GM18526 (cell line): ENCODE results near the gene LAMA3.

Source experiments
- POLR2A ChIP-seq: IDR thresholded peaks from 3 replicates; pipeline ENCODE4 v1.6.1; 2011; ENCODE audit not compliant: insufficient read length; ENCODE audit errors: extremely low read depth

Gene LAMA3

DNA sequence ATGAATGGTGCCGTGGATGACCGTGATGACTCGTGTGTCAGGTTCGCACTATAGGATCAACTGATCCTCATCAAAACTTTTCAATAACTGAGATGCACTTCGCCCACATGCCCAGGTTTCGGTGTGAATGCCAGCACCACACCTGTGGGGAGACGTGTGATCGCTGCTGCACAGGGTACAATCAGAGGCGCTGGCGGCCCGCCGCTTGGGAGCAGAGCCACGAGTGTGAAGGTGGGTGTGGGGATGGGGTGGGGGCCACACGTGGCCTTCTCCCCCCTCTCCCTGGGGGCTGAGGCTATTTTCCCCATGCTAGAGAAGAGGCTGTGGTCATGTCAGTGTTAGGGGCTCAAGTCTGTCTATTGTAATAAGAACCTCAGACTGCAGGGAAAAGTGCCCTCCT lies 69.0 kb downstream of the LAMA3 start:
- no peak for TF ChIP-seq POLR2A

DNA sequence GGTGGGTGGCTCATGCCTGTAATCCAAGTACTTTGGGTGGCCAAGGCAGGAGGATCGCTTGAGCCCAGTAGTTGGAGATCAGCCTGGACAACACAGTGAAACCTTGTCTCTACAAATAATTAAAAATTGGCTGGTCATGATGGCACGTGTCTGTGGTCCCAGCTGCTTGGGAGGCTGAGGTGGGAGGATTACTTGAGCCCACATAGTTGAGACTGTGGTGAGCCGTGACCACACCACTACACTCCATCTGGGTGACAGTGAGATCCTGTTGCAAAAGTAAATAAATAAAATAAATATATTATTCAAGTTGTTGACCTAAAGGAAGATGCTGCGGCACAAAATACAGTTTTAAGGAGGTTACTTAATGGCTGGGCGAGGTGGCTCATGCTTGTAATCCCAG lies 72.7 kb downstream of the LAMA3 start:
- TF ChIP-seq POLR2A = no peak

DNA sequence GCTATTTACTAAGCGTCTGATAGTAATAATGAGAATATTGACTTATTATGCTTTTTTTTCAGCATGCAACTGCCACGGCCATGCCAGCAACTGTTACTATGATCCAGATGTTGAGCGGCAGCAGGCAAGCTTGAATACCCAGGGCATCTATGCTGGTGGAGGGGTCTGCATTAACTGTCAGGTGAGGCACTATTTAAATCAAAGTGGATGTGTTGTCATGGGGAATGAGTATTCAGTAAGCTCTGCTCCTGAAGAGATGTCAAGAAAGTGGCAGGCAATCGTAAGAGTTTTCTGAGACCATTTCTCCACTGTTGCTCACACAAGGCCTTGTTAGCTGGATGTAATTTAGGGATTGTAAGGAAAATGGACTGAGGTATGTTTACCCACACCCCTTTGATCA lies 74.1 kb downstream of the LAMA3 start:
- TF ChIP-seq POLR2A = no peak

DNA sequence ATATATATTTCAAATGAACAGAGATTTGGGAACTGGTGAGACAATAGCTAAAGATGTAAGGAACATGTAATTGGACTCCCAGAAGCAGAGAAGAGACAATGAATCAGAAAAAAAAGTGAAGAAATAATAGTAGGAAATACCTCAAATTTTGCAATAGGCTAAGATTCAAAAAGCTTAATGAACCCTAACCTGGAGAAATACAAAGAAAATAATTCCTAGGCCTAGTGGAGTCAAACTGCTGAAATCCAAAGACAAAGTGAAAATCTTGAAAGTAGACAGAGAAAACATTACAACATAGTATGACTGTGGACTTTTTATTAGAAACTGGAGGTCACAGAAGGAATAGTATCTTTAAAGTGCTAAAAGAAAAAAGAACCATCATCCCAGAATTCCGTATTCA lies 76.7 kb downstream of the LAMA3 start:
- TF ChIP-seq POLR2A = no peak

DNA sequence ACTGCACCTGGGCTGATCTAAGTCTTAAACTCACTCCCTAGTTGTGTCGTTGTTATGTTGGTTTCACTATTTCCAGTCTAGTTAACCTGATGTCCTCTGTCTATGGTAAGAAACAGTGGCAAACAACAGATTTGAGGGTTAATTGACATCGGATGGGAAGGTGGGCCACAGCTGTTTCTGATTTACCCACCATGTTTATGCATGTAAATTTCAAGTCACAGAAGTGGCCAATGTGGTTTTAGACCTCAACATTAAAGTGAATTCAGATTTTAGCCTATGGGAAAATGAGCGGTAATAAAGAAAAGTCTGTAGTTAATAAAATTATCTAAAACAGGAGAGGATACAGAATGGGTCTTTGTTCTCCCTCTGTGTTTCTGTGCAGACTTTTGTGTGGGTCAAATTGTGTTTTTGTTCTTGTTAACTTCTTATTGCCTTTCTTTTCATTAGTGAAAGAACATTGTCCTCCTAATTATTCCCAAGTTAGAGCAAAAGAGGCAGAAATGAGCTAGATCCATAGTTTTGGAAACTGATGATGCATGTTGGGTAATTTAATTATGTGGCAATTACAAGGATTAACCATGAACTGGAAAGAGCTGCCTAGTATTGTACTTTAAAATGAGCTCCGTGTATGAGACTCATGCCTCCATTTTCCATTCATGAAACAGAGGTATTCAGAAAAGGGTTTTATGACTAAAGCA lies 83.2 kb downstream of the LAMA3 start:
- no peak for TF ChIP-seq POLR2A

DNA sequence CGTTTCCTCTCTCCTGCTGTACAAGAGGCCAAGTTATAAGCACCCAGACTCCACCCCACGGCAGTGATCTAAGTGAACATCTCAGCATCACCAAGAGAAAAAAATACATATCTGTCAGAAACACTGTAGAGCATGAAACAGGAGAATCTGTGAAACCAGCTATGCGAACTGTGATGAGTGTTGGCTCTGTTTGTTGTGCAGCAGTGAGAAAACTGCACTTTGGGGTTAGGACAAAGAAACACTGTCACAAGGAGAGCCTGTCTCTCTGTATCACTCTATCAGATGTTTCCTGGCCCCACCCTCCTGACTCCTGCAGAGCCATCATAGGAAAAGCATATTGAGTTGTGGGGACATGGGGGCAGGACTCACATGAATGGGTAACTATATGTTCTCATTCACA lies 87.1 kb downstream of the LAMA3 start:
- no peak for TF ChIP-seq POLR2A

DNA sequence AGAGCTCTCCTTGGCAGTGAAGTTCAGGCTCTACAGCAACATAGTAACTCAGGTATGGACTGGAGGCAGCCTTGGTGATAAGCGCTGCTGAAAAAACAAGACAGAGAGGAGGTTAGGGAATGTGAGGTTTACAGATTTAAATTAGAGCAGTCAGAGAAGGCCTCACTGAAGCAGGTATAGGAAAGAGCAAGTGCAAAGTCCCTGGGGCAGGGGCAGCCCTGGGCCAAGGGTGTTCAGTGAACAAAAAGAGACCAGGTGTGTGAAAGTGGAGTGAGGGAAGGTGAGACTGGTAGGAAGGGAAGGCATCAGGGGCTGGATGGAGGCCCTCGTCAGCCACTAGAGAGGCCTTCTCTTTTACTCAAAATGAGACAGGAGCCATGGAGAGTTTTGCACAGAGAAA lies 89.6 kb downstream of the LAMA3 start:
- TF ChIP-seq POLR2A = no peak

DNA sequence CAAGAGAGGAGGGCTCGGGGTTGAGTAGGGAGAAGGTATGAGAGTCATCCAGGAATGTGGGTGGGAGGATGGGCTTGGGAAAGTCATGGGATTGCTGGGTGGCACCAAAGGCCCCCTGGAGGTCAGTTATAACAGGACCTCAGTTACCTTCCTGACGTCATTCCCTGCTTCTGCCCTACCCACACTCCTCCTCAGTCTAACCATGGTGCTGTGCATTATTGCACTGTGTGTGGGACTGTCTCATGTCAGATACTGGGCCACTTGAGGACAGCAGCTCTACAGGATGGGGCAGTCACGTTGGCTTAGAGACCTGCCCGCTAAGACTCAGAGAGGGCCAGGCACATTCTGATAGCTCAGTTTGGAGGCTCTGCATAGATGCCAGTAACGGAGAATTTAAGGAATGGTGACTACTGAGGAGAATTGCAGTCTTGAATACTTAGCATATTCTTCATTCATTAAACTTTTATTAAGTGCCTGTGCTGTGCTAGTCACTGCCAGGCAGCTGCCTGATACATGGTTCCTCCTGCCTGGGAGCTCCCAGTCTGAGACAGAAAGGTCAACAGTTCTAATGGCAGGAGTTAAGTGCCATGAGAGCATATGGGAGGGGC lies 90.5 kb downstream of the LAMA3 start:
- TF ChIP-seq POLR2A = no peak

DNA sequence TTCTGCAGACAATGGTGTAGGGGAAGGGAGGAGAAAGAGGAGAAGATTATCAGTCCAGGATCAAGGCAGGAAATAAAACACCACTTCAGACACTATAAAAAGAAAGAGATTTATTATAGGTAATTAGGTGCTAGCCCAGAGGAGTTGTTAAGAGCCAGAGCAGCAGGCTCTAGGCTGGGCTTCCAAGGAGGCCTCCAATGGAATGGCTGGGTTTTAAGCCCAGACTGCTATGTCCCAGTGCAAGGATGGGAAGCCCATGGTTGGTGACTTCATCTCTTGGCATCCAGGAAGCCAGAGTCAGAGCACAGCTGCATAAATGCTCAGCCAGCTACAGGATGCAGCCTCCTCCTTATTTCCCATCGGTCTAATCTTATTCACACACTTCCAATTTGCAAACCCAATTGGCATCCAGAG lies 95.6 kb downstream of the LAMA3 start:
- no peak for TF ChIP-seq POLR2A

DNA sequence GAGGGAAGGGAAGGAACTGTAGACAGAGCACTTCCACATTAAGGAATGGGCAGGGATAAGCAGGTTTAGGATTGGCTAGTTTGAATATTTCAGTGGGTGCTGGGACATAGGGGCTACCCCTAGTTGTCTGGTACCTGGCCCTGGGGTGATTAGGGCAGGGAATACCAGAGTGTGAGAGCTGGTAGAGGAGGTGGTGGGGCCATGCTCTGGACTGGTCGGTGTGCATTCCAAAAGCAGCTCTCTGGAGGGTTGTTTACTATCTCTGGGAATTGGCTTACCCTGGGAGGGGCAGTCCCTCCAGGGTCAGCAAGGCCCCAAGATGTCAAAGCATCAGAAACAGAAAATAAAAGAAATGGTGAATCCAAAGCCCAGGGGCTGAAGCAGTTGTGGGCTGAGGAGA lies 103.8 kb downstream of the LAMA3 start:
- no peak for TF ChIP-seq POLR2A

DNA sequence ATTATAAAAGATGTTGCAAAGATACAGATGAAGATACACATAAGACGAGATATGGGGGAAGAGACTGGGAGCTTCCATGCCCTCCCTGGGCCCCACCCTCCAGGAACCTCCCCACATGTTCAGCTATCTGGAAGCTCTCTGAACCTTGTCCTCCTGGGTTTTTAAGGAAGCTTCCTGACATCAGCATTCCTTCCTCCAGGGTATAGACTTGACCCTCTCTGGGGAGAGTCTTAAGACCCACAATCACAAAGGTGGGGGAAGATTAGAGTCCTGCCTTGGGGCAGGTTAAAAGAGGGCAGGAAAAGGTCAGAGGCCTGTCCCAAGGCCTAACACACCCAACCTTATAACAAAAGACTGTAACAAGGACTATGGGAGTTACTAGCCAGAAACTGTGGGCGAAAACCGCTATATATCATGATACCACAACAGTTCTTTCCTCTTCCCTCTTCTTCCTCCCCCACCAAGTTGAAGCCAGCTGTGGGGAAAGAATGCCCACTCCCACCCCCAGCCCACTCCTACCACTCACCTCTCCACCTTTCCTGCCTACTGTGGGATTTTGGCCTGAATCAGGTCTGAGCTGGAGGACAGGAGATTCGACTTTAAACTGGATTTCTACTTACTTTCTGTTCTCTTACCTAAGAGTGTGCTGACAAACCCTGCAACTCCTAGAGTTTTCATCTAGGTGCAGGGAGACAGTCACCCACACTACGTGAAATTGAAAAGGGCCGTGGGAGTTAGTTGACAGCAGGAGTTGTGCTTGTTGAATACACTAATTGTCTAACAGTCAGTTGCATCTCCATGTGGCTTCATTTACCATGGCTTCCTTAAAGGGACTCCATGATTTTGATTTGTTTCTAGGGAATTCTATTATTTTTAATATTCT lies 105.0 kb downstream of the LAMA3 start:
- no peak for TF ChIP-seq POLR2A

DNA sequence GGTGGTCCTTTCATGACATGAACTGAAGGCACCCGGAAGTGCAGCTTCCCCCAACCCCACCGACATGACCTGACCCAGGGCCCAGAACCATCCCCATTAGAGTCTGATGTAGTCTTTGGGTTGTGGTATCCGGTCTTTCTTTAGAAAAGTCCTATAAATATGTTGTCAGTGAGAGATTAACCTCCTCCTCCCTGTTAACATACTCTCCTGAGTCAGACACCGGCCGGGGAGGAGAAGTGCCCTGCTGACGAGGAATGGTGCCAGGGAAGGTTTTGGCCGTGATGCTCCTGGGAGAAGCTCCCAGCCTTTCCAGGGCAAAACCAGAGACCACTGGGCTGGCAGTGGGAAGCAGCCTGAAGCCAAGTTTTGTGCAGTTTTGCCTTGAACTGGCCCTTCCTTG lies 109.0 kb downstream of the LAMA3 start:
- no peak for TF ChIP-seq POLR2A

DNA sequence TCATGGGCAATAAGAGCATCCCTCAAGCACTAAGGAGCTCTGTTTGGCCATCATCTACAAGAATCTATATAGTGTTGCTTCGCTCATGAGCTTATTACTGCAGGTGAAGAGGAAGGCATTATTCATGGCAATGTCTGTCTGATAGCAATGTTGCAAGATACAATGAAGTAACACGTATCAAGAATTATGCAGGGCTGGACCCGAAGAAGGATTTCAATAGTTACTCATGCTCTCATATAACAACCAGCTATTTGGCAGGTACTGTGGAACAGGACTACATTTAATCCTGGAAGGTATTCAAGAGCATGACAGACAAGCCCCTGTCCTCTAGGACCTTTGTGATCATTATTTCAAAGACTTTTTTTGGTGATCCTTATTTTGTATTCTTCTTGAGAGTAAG lies 109.6 kb downstream of the LAMA3 start:
- TF ChIP-seq POLR2A = no peak

DNA sequence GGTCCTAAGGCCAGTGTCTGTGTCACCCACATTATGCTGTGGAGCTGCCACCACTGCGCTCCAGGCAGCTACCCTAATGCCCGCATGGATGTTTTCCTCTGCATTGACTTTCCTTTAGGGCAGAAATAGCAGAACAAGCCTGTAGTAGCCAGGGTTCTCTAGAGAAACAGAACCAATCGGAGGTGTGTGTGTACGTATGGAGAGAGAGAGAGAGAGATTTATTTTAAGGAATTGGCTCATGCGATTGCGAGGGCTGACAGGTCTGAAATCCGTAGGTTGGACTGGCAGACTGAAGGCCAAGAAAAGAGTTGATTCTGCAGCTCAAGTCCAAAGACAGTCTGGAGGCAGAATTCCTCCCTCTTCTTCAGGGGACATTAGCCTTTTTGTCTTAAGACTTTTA lies 110.3 kb downstream of the LAMA3 start:
- no peak for TF ChIP-seq POLR2A

DNA sequence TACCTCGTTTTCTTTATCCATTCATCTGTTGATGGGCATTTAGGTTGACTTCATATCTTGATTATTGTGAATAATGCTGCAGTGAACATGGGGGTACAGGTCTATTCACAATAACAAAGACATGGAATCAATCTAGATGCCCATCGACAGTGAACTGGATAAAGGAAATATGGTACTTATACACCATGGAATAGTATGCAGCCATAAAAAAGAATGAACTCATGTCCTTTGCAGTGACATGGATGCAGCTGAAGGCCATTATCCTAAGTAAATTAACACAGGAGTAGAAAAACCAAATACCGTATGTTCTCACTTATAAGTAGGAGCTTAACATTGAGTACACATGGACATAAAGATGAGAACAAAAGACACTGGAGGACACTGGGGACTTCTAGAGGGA lies 111.6 kb downstream of the LAMA3 start:
- no peak for TF ChIP-seq POLR2A

DNA sequence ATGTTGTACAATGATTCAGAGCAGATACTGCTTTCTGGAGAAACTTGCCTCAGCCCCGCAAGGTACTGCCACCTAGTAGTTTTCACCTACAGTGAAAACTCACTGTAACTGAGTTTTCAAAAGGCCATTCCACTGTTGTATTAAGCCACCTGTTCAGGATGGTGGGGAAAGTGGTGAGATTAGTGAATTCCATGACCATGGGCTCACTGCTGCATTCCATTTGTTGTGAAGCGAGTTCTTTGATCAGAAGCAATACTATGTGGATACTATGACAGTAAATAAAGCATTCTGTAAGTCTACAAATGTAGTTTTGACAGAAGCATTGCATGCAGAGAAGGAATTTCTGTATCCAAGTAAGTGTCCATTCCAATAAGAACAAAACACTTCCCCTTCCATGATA lies 113.6 kb downstream of the LAMA3 start:
- TF ChIP-seq POLR2A = no peak
